Chondrocyte (in vitro differentiated cells): ENCODE data around the gene TOMM6. TPM values are rescaled to one million over a fixed set of nuclear protein-coding genes. Genes with fewer than 3 reads are reported as not detected.

Experiments
- DNase-seq: peaks from one replicate; pipeline ENCODE4 v3.0.0; 2021; ENCODE audit warnings: mixed read lengths, low spot score
- H3K27ac Mint-ChIP-seq: one replicate; pipeline ENCODE4 v1.8.0; 2021; ENCODE audit warnings: mild to moderate bottlenecking, moderate library complexity, mixed read lengths; ENCODE audit not compliant: unreplicated experiment
- H3K27me3 Mint-ChIP-seq: 2 replicates; pipeline ENCODE4 v1.8.0; 2021; ENCODE audit warnings: low read depth, mixed read lengths
- H3K36me3 Mint-ChIP-seq: 2 replicates; pipeline ENCODE4 v1.8.0; 2021; ENCODE audit warnings: low read depth, mixed read lengths
- H3K4me1 Mint-ChIP-seq: 2 replicates; pipeline ENCODE4 v1.8.0; 2021; ENCODE audit warnings: low read depth, mild to moderate bottlenecking, mixed read lengths
- H3K4me3 Mint-ChIP-seq: one replicate; pipeline ENCODE4 v1.8.0; 2021; ENCODE audit warnings: mild to moderate bottlenecking, moderate library complexity, mixed read lengths; ENCODE audit not compliant: unreplicated experiment
- H3K9me3 Mint-ChIP-seq: 2 replicates; pipeline ENCODE4 v1.8.0; 2021; ENCODE audit warnings: low read depth, mixed read lengths
- total RNA-seq: library from RNA; stranded (reverse); gene quantifications from 3 replicates; pipeline ENCODE4 v1.2.1, GENCODE V29; 2021
- TF ChIP-seq, protein P1 (sequence below): fragments of 200-600 bp; sonication (generic); IDR thresholded peaks from 2 replicates; pipeline ENCODE4 v1.5.0; 2021; ENCODE audit warnings: antibody characterized with exemption, mild to moderate bottlenecking, moderate library complexity

TOMM6 gene
- total RNA-seq, 1 donor from 2014 or later = 96.1 TPM

DNA sequence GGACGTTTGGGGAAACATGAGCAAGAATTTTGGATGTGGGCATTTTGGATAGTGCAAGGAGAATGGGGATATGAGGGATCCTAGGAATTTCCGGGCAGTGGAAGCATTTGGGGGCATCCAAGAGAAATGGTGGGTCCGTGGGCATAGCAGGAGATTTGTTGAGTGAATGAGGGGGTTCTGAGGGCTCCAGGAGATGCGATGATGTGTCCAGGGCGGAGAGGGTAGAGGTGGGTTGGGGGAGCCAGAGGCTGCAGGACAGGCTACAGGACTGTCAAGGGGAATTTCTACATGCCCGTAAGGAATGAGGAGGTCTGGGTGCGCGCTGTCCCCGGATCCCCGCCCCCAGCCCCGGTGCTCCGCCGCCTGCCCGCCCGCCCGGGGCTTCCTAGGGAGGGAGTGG is 8.2 kb upstream of the TOMM6 start:
- Mint-ChIP-seq H3K4me3 (peak overlapping the region; percentile 83), H3K27ac (peak overlapping the region; percentile 74), H3K9me3 (no peaks in the 10 kb centered on the region), H3K36me3 (peaks cover 5% of the 10 kb centered on the region), H3K4me1 (peaks cover 18% of the 10 kb centered on the region), H3K27me3 (no peaks in the 10 kb centered on the region)
- TF ChIP-seq, protein P1, sequence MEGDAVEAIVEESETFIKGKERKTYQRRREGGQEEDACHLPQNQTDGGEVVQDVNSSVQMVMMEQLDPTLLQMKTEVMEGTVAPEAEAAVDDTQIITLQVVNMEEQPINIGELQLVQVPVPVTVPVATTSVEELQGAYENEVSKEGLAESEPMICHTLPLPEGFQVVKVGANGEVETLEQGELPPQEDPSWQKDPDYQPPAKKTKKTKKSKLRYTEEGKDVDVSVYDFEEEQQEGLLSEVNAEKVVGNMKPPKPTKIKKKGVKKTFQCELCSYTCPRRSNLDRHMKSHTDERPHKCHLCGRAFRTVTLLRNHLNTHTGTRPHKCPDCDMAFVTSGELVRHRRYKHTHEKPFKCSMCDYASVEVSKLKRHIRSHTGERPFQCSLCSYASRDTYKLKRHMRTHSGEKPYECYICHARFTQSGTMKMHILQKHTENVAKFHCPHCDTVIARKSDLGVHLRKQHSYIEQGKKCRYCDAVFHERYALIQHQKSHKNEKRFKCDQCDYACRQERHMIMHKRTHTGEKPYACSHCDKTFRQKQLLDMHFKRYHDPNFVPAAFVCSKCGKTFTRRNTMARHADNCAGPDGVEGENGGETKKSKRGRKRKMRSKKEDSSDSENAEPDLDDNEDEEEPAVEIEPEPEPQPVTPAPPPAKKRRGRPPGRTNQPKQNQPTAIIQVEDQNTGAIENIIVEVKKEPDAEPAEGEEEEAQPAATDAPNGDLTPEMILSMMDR = no peak
- peak; percentile 40 for DNase-seq

GRCh38 chr6:41779788-41780550 is 7.5 kb upstream of the TOMM6 start, which contains the start of gene FRS3:
Gene FRS3 (minus strand): TSS chr6:41779900. CDS start chr6:41776987, 2,913 bp downstream.
- H3K9me3 Mint-ChIP-seq = no peaks in the 10 kb centered on the region
- H3K36me3 Mint-ChIP-seq = peaks cover 3% of the 10 kb centered on the region
- H3K4me1 Mint-ChIP-seq = peaks cover 18% of the 10 kb centered on the region
- H3K27me3 Mint-ChIP-seq = no peaks in the 10 kb centered on the region
- TF ChIP-seq, protein P1 = peak; percentile 89
- DNase-seq = peak; percentile 99
- peak within 1 kb of the TSS; percentile 90 for H3K4me3 Mint-ChIP-seq
- H3K27ac Mint-ChIP-seq = peak within 1 kb of the TSS; percentile 85

DNA sequence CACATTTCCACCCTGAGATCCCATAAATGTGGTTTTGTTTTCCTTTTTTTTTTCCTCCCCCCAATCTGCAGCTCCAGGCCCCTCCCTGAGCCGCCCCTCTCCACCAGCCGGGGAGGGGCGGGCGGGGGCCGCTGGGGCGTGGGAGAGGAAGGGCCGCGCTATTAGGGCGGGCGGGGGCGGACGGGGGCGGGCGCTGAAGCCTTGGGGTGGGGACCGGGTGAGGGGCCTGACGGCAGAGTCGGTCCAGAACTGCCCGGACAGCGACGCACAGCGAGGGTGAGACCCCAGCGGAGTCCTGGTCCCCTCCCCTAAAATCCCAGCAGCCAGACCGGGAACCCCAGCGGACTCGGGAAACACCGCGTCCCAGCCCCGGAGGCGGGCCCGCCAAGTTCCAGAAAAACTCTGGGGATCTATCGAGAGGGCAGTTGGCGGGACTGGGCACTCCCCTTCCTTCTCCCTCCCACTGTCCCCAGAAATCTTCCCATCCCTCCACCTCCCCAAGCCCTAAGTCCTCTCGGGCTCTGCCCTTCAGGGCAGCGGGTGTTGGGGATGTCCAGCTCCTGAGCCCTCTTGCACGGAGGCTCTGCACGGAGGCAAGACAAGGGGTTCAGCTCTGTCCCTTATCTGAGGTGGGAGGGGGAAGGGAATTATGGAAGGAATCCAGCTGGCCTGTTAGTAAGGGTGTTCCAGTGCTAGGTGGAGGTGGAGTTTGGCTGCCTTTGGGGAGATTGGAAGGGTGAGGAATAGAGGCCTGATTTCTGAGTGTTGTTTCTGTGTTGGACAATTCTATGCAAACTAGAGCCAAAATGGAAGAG is 6.7 kb upstream of the TOMM6 start, which contains the start of gene PRICKLE4:
Gene PRICKLE4, plus strand, starts transcription at position 232 of the 815 bp plus-strand sequence. CDS start 2,692 bp downstream, outside the sequence.
- Mint-ChIP-seq H3K4me3 (peak within 1 kb of the TSS; percentile 90), H3K36me3 (peaks cover 3% of the 10 kb centered on the region), H3K4me1 (peaks cover 19% of the 10 kb centered on the region), H3K27ac (peak within 1 kb of the TSS; percentile 85), H3K9me3 (no peaks in the 10 kb centered on the region), H3K27me3 (no peaks in the 10 kb centered on the region)
- TF ChIP-seq, protein P1 = no peak
- DNase-seq = peak; percentile 68

GRCh38 chr6:41781366-41781730 is 6.1 kb upstream of the TOMM6 start:
- peak; percentile 38 for DNase-seq
- Mint-ChIP-seq H3K27me3 (no peaks in the 10 kb centered on the region), H3K4me1 (peaks cover 23% of the 10 kb centered on the region), H3K4me3 (peak overlapping the region; percentile 90), H3K36me3 (peaks cover 3% of the 10 kb centered on the region), H3K27ac (peak overlapping the region; percentile 38), H3K9me3 (no peaks in the 10 kb centered on the region)
- TF ChIP-seq, protein P1 = no peak

DNA sequence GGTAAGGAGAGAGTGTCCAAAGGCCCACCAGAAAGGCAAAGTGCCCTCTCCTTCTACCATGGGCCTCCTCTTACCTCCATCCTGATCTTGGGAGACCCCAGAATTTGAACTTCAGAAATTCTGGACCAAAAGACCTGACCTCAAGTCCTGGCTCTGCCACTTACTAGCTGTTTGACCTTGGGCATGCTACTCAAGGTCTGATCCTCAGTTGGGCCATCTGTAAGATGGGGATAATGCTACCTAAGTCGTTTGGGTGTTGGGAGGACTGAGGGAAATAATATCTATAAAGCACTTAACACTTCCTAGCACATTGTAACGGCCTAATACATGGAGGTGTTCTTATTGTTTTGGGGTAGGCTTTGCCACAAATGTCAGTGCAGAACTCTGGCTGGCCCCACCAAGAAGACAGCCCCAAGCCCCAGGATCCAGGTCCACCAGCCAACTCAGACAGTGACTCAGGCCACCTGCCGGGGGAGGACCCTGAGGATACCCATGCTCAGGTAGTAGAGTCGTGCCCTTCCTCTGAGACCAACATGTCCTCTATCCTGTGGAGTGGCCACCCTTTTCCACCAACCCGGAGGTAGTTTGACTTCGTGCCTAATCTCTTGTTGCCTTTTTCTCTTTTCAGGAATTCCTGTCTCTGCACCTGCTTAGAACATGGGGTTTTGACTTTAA is 4.3 kb upstream of the TOMM6 start:
- Mint-ChIP-seq H3K9me3 (no peaks in the 10 kb centered on the region), H3K4me1 (peaks cover 26% of the 10 kb centered on the region), H3K36me3 (peaks cover 3% of the 10 kb centered on the region), H3K27ac (no peak overlapping the region), H3K4me3 (no peak overlapping the region), H3K27me3 (no peaks in the 10 kb centered on the region)
- DNase-seq = peak; percentile 59
- TF ChIP-seq, protein P1 = no peak
